ENCODE results near the gene BCKDHA. TPM values are rescaled to one million over a fixed set of nuclear protein-coding genes. Genes with fewer than 3 reads are reported as not detected.

Gene BCKDHA
- total and polyA plus RNA-seq, 2 experiments from 2014 or later: 26.8 to 29.4 TPM

DNA sequence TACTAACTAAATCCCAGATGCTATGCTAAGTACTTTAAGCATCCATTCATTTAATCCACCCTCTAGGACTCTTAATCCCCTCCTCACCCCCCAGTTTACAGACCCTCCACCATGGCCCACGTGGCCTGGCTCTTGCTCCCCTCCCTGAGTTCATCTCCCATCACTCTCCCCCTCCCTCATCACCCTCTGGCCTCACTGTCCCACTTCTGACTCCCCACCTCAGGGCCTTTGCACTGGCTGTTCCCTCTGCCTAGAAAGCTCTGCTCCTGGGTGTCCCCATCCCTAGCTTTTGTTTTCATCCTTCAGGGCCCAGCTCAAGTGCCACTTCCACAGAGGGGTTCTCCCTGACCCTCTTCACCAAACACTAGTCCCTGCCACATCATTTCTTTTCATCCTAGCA is 37.9 kb upstream of the BCKDHA start:
- Histone ChIP-seq H3K9me3 (ENCODE audit: low read depth) (no peaks in the 10 kb centered on the region), H3K9ac (no peak overlapping the region), H3K27me3 (replicated peaks; ENCODE audit: insufficient read depth) (no peaks in the 10 kb centered on the region), H3K9me2 (ENCODE audit: insufficient read depth) (no peaks in the 10 kb centered on the region), H3K79me2 (ENCODE audit: insufficient read depth) (peaks cover 17% of the 10 kb centered on the region), H3K4me3 (no peak overlapping the region), H3K36me3 (ENCODE audit: low read depth) (no peaks in the 10 kb centered on the region), H4K20me1 (ENCODE audit: insufficient read depth) (no peaks in the 10 kb centered on the region), H3K27ac (no peak overlapping the region), H3F3A (ENCODE audit: insufficient read depth) (peaks cover 5% of the 10 kb centered on the region; the same call in 1 of the 2 replicates), H2AFZ (no peak overlapping the region), H3K4me2 (ENCODE audit: unreplicated experiment) (no peak overlapping the region), H3K4me1 (ENCODE audit: insufficient read depth) (peaks cover 4% of the 10 kb centered on the region; the same call in 1 of the 2 replicates)
- in situ Hi-C loops (cut with MboI): no loop called here
- 63 to 83% methylated on average over 1 of the region's 1 CpG for WGBS, 2 experiments (ENCODE audit: low coverage in 1 of 2, low lambda C conversion rate in 2 of 2, missing lambda C conversion rate in 2 of 2)
- DNase-seq: no peak
- TF ChIP-seq EZH2phosphoT487 (IDR thresholded peaks at IDR 0.05; ENCODE audit: insufficient read depth, low read depth): no peak
- no peak for TF ChIP-seq EZH2 (IDR thresholded peaks at IDR 0.05; ENCODE audit: insufficient read depth, poor library complexity, severe bottlenecking)

DNA sequence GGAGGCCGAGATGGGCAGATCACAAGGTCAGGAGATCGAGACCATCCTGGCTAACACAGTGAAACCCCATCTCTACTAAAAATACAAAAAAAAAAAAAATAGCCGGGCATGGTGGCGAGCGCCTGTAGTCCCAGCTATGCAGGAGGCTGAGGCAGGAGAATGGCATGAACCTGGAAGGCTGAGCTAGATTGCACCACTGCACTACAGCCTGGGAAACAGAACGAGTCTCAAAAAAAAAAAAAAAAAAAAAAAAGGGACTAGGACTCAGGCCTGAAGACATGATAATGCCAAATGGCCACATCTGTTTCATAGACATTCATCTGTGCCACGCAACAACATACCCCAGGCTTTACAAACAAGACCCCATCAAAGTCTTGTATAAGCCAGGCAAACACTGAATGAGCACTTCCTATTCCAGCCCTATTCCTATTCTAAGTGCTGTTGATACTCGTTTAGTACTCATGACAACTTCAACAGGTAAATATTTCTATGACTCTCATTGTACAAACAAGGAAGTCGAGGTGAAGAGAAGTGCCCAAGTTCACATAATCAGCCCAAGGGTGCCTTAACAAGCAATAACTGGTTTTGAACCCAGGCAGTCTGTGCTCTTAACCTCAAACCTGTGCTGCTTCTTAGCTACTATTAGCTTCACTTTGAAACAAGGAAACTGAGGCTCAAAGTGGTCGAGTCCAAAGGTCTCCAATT is 35.3 kb upstream of the BCKDHA start:
- Histone ChIP-seq H4K20me1 (ENCODE audit: insufficient read depth) (no peaks in the 10 kb centered on the region), H3K9me2 (ENCODE audit: insufficient read depth) (no peaks in the 10 kb centered on the region), H3K36me3 (ENCODE audit: low read depth) (no peaks in the 10 kb centered on the region), H3K4me2 (ENCODE audit: unreplicated experiment) (no peak overlapping the region), H3K27ac (0 out of 2 replicates have a peak overlapping the region, but pooled peaks have one; percentile 1), H3K79me2 (ENCODE audit: insufficient read depth) (peaks cover 41% of the 10 kb centered on the region), H3F3A (ENCODE audit: insufficient read depth) (peaks cover 8% of the 10 kb centered on the region), H2AFZ (no peak overlapping the region), H3K4me3 (no peak overlapping the region), H3K9me3 (ENCODE audit: low read depth) (no peaks in the 10 kb centered on the region), H3K27me3 (replicated peaks; ENCODE audit: insufficient read depth) (no peaks in the 10 kb centered on the region), H3K9ac (no peak overlapping the region), H3K4me1 (ENCODE audit: insufficient read depth) (peaks cover 13% of the 10 kb centered on the region)
- no peak for TF ChIP-seq EZH2phosphoT487 (IDR thresholded peaks at IDR 0.05; ENCODE audit: insufficient read depth, low read depth)
- TF ChIP-seq EZH2 (IDR thresholded peaks at IDR 0.05; ENCODE audit: insufficient read depth, poor library complexity, severe bottlenecking): no peak
- 66 to 68% methylated on average over 8 to 10 of the region's 10 CpGs for WGBS, 2 experiments (ENCODE audit: low coverage in 1 of 2, low lambda C conversion rate in 2 of 2, missing lambda C conversion rate in 2 of 2)
- in situ Hi-C loops (cut with MboI): no loop called here
- DNase-seq: peak; percentile 43

DNA sequence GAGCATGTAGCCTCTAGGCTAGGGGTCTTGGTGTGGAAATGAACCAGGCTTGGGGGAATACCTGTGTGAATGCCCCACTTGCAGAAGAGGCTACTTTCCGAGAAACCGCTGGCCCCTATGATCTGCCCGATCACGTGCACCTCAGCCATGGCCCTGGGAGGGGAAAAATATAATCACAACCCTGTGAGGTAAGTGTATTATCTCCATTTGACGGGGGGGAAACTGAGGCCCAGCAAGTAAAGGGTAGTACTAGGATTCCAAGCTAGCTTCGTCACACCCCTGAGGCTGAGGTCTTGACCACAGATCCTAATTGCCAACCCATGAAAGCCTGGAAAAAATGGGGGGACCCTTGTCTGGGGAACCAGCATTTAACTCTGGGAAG is 34.3 kb upstream of the BCKDHA start:
- Histone ChIP-seq H3K9ac (peak overlapping the region; percentile 96), H3K27ac (peak overlapping the region; percentile 98), H3K4me3 (peak overlapping the region; percentile 89), H3K79me2 (ENCODE audit: insufficient read depth) (peaks cover 42% of the 10 kb centered on the region), H4K20me1 (ENCODE audit: insufficient read depth) (no peaks in the 10 kb centered on the region), H3K4me2 (ENCODE audit: unreplicated experiment) (peak overlapping the region; percentile 95), H2AFZ (peak overlapping the region; percentile 77), H3K4me1 (ENCODE audit: insufficient read depth) (peaks cover 22% of the 10 kb centered on the region), H3K9me3 (ENCODE audit: low read depth) (no peaks in the 10 kb centered on the region), H3K27me3 (replicated peaks; ENCODE audit: insufficient read depth) (no peaks in the 10 kb centered on the region), H3K36me3 (ENCODE audit: low read depth) (no peaks in the 10 kb centered on the region), H3K9me2 (ENCODE audit: insufficient read depth) (no peaks in the 10 kb centered on the region), H3F3A (ENCODE audit: insufficient read depth) (peaks cover 17% of the 10 kb centered on the region)
- TF ChIP-seq EZH2phosphoT487 (IDR thresholded peaks at IDR 0.05; ENCODE audit: insufficient read depth, low read depth): no peak
- TF ChIP-seq EZH2 (IDR thresholded peaks at IDR 0.05; ENCODE audit: insufficient read depth, poor library complexity, severe bottlenecking): no peak
- in situ Hi-C loops (cut with MboI): no loop called here
- 41 to 42% methylated on average over 6 of the region's 6 CpGs for WGBS, 2 experiments (ENCODE audit: low coverage in 1 of 2, low lambda C conversion rate in 2 of 2, missing lambda C conversion rate in 2 of 2)
- no peak for DNase-seq

DNA sequence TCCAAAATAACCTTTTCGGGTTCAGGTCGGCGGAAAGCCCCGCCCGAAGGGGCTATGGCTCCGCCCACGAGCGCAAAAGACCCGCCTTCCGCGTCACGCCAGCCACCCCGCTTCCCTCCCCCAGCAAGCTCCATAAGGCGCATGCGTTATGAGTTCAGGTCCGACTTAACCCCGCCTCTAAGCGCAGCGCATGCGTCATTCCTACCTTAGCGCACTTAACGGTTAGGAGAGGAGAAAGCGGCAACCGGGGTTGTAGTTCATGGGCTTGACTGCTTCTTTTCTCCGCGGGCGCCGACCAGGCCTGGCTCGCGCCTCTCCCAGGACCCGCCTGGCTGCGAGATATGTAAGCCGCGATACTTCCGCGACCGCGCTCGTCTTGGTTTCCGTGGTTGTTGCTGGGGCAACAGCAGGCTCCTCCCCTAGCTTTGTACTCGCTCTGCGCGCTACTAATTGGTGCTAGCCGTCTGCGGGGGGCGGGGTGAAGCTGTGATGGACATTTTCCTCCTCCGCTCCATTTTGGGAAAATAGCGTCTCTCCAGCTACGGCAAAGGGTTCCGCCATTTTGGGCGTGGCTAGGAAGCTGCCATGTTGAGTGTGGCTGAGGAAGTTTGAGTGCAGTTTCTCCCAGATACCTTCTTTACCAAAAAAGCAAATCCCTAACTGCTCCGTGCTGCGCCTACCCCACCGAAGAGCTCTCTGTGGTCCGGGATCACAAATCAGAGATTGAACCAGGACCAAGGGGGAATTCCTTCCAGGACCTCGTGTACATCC is 33.7 kb upstream of the BCKDHA start, which contains the start of gene B9D2:
Gene B9D2 (minus strand): TSS at position 397 of the 771 bp plus-strand sequence. CDS start 630 bp downstream, outside the sequence.
- no peaks in the 10 kb centered on the region for H4K20me1 ChIP-seq (ENCODE audit: insufficient read depth)
- H3K27me3 ChIP-seq (replicated peaks; ENCODE audit: insufficient read depth): no peaks in the 10 kb centered on the region
- H3K36me3 ChIP-seq (ENCODE audit: low read depth): no peaks in the 10 kb centered on the region
- in situ Hi-C loops (cut with MboI): no loop called here
- peak within 1 kb of the TSS; percentile 98 for H3K27ac ChIP-seq
- H3K9ac ChIP-seq: peak within 1 kb of the TSS; percentile 96
- WGBS, 2 experiments (ENCODE audit: low coverage in 1 of 2, low lambda C conversion rate in 2 of 2, missing lambda C conversion rate in 2 of 2): 1% methylated on average over 56 of the region's 56 CpGs
- peaks cover 42% of the 10 kb centered on the region for H3K79me2 ChIP-seq (ENCODE audit: insufficient read depth)
- H3K4me1 ChIP-seq (ENCODE audit: insufficient read depth): peaks cover 27% of the 10 kb centered on the region
- peak within 1 kb of the TSS; percentile 77 for H2AFZ ChIP-seq
- no peak for TF ChIP-seq EZH2phosphoT487 (IDR thresholded peaks at IDR 0.05; ENCODE audit: insufficient read depth, low read depth)
- TF ChIP-seq EZH2 (IDR thresholded peaks at IDR 0.05; ENCODE audit: insufficient read depth, poor library complexity, severe bottlenecking): no peak
- peak within 1 kb of the TSS; percentile 89 for H3K4me3 ChIP-seq
- H3K9me2 ChIP-seq (ENCODE audit: insufficient read depth): no peaks in the 10 kb centered on the region
- H3K4me2 ChIP-seq (ENCODE audit: unreplicated experiment): peak within 1 kb of the TSS; percentile 95
- DNase-seq: peak; percentile 99
- no peaks in the 10 kb centered on the region for H3K9me3 ChIP-seq (ENCODE audit: low read depth)
- H3F3A ChIP-seq (ENCODE audit: insufficient read depth): peaks cover 22% of the 10 kb centered on the region
